NOMO-1 treated with dmso at 0.1 percent for 144 hours (cell line): ENCODE results near the gene METAP1.
"Not testable (repeated sequence)": the region's sequence is repeated elsewhere in the genome, so short reads cannot be mapped to it uniquely, and the experiment has no call there.

Experiments used
- DNase-seq: peaks from one replicate; lab custom pipeline; 2025; ENCODE audit not compliant: unreplicated experiment; lab: John Stamatoyannopoulos, UW

METAP1 gene

DNA sequence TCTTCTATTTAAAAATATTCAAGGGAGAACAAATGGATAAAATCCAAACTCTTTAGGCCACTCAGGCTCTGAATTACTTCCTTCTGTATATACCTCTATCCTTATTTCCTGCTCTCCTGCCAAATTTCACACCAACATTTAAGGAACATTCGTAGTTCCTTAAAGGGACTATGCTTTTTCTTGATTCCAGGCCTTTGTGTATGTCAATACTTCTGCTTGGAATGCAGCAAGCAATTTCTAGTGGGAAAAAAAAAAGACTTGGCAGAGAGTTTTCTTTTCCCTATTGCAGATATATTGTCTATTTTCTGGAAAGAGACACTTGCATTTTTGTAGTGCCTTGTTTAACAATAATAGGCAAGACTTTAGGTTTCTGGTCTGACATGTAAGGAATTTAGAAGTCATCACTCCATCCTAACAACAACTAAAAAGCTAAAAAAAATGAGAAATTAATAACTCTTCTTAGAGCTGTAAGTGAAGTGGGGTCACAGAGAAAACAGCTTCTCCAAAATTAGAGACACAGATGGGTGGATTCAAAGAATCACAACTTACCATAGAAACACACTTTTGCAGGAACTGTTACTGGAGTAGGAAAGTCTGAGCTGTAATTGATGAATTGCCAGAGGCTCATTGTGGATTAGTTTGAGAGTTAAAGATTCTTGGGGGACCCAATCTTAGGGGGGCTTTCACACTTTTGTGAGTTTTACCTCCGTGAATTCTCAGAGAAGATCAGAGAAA lies 95.1 kb downstream of the METAP1 start:
- no peak for DNase-seq

DNA sequence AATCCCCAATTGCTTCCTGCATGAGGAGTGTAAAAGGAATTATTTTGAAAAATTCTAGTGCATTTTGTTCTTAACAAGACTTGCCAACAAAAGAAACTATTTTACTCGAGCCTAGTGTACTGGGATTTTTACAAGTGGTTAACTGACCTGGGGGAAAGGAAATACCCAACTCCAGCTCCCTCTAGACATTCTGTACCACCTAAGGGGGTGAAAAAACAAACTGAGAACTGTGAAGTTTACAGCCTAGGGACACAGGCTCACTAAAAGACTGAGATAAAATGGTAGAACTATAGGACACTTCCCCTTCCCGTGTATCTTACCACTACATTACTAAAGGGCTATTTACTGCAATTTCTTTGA lies 95.7 kb downstream of the METAP1 start:
- no peak for DNase-seq

DNA sequence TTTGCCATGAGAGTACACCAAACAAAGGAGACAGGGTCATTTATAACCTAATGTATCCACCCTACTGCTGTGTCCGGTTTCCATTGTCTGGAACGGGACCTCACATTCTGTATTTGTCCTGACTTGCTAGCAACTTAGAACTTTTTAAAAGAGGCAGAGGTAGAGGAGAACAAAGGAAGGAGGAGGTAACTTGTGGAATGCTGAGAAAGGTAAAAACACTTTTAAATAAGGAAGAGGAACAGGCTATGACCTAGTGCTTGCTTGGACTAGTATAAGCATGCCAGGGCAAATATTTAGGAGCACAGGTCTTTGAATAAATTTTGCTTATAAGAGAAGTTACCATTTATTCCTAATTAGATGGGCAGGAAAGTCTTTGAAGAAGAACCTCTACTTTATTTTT lies 96.3 kb downstream of the METAP1 start:
- not testable (repeated sequence) for DNase-seq

DNA sequence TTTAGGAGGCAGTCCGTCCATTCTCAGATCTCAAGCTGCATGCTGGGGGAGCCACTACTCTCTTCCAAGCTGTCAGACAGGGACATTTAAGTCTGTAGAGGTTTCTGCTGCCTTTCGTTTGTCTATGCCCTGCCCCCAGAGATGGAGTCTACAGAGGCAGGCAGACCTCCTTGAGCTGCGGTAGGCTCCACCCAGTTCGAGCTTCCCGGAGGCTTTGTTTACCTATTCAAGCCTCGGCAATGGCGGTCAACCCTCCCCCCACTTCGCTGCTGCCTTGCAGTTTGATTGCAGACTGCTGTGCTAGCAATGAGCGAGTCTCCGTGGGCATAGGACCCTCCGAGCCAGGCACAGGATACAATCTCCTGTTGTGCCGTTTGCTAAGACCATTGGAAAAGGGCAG lies 103.8 kb downstream of the METAP1 start:
- DNase-seq = no peak

DNA sequence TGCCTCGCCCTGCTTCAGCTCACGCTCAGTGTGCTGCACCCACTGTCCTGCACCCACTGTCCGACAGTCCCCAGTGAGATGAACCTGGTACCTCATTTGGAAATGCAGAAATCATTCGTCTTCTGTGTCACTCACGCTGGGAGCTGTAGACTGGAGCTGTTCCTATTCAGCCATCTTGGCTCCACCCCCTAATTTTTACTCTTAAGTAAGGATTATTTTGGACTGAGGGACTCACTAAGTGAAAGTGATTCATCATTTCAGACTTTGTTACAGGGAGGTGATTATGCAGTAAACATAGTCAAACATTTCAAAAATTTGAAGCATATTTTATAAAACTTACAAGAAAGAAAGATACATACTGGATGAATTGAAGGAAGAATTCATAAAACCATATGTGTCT lies 104.3 kb downstream of the METAP1 start:
- not testable (repeated sequence) for DNase-seq

DNA sequence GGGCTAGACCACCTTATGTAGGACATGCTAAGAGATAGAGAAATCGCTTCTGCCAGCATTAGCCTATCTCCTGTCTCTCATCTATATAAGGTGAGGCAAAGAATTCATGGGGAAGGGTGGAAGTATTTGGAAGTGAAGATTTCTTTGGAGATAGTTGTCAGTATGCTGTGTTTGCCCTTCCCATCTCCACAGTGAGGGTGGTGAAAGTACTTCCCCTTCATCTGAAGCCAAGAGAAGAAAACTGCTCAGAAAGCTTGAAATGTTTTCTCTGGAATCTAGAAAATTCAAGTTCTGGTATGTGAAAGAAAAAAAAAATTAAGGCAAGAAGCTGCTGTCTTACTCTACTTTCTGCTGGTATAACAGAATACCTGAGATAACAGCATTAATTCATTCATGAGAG lies 105.4 kb downstream of the METAP1 start:
- DNase-seq = no peak

DNA sequence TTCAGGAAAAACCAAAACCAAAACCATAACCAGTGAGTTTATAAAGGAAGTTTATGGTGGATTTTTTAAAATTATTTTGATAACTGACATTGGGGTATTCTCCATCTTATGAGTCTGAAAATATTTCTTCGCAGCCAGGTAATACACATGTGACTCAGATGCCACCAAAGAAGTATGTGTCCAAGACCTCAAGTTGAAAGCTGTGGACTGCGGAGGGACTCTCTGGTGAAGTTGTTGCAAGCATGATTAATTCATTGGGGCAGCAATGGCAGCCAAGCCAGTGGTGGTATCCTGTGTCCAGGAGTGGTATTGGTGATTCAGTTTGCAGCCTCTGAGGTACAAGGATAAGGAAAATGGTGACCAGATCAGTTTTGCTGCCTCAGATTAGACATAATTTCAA lies 107.1 kb downstream of the METAP1 start:
- DNase-seq = no peak

DNA sequence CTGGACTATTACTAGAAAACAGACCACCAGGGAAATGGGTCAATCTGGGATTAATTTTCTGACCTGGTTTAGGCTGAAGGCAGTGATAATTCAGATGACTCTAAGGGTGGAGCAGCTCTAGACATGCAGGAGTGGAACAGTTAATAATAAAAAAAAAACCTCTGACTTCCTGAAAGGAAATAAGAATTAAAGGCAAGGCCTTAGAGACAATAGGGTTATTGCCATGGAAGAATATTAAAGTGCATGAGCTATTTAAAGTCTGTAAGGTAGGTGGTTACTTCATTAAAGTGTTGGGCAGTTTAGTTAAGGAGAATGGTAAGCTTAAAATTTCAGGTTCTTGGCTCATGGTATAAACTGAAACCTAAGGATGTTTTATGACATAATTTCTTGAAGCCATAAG lies 107.6 kb downstream of the METAP1 start:
- DNase-seq = no peak

DNA sequence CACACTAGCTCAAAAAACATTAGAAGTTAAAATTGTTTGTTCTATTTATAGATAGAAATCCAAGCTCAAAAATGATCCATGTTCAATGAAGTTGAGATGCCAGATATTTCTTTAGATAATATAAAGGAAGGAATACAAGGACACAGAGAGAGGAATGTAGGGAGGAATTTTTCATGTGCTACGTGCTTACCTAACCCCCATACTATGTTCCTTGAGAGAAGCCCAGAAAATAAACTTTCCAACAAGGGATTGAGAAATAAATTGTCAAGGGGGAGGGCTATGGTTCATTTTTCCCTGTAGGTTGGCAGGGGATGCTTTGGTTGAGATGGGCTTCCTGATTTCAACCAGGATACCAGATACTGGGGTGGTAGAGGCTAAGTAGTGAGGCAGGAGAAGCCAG lies 108.6 kb downstream of the METAP1 start:
- no peak for DNase-seq

DNA sequence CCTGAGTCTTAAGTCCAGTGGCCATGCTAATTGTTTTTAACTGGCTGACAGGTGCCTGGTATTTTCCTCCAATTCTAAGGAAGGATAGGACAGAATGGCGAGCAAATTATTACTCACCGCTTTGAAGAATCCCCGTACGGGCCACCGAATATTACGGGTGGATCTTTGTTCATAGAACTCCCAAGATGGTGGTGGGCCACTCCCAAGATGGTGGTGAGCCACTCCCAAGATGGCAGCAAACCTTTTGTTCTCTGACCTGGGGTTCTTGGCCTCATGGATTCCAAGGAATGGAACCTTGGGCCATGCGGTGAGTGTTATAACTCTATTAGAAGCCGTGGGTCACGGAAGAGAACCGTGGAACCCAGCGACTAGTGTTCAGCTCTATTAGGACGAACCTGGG lies 113.8 kb downstream of the METAP1 start:
- DNase-seq = not testable (repeated sequence)
